Progenitor cell of endocrine pancreas (in vitro differentiated cells): ENCODE data around the gene SLC35A1. TPM values are rescaled to one million over a fixed set of nuclear protein-coding genes. Genes with fewer than 3 reads are reported as not detected.
"Not testable (repeated sequence)": the region's sequence is repeated elsewhere in the genome, so short reads cannot be mapped to it uniquely, and the experiment has no call there.

Experiments used
- DNase-seq: peaks from one replicate; pipeline ENCODE4 v3.0.0; 2021; ENCODE audit warnings: low spot score; ENCODE audit not compliant: unreplicated experiment
- H3K27ac Mint-ChIP-seq: 2 replicates; pipeline ENCODE4 v1.8.0; 2021; ENCODE audit warnings: mild to moderate bottlenecking, moderate library complexity, mixed read lengths
- H3K27me3 Mint-ChIP-seq: 2 replicates; pipeline ENCODE4 v1.8.0; 2021; ENCODE audit warnings: mixed read lengths
- H3K36me3 Mint-ChIP-seq: 2 replicates; pipeline ENCODE4 v1.8.0; 2022; ENCODE audit warnings: mixed read lengths; ENCODE audit not compliant: insufficient read depth
- H3K4me1 Mint-ChIP-seq: 2 replicates; pipeline ENCODE4 v1.8.0; 2021; ENCODE audit warnings: low read depth, mixed read lengths
- H3K4me3 Mint-ChIP-seq: 2 replicates; pipeline ENCODE4 v1.8.0; 2021; ENCODE audit warnings: low read depth, mild to moderate bottlenecking, moderate library complexity, mixed read lengths
- H3K9me3 Mint-ChIP-seq: 2 replicates; pipeline ENCODE4 v1.8.0; 2021; ENCODE audit warnings: low read depth, mixed read lengths
- total RNA-seq: library from RNA; stranded (reverse); gene quantifications from 2 replicates; pipeline ENCODE4 v1.2.1, GENCODE V29; 2021
- TF ChIP-seq, protein P1 (sequence below): fragments of 200-600 bp; sonication (generic); IDR thresholded peaks from one replicate; pipeline ENCODE4 v1.5.0; 2021; ENCODE audit warnings: antibody characterized with exemption, mild to moderate bottlenecking; ENCODE audit not compliant: unreplicated experiment

SLC35A1 gene
- total RNA-seq, 1 donor from 2014 or later: 15.0 TPM

DNA sequence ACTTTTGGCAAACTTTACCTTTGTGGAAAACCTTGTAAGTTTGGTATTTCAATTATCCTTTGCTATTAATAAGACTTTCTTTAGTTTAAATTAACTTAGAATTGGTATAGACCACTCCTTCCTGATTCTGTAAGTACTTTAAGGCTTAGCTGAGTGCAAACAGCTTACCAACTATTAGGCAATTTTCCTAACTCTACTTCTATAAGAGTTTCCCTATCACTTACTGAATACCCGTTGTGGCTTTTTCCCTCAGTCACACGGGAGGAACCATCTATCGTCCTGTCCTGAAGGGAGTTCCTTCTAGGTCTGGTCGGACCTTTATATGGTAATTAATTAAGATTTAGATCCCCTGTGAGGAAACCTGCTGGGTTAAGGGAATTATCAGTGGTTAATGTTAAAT is 9.6 kb downstream of the SLC35A1 start:
- TF ChIP-seq, protein P1, sequence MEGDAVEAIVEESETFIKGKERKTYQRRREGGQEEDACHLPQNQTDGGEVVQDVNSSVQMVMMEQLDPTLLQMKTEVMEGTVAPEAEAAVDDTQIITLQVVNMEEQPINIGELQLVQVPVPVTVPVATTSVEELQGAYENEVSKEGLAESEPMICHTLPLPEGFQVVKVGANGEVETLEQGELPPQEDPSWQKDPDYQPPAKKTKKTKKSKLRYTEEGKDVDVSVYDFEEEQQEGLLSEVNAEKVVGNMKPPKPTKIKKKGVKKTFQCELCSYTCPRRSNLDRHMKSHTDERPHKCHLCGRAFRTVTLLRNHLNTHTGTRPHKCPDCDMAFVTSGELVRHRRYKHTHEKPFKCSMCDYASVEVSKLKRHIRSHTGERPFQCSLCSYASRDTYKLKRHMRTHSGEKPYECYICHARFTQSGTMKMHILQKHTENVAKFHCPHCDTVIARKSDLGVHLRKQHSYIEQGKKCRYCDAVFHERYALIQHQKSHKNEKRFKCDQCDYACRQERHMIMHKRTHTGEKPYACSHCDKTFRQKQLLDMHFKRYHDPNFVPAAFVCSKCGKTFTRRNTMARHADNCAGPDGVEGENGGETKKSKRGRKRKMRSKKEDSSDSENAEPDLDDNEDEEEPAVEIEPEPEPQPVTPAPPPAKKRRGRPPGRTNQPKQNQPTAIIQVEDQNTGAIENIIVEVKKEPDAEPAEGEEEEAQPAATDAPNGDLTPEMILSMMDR: no peak
- no peak overlapping the region for H3K27ac Mint-ChIP-seq
- peaks cover 6% of the 10 kb centered on the region for H3K9me3 Mint-ChIP-seq
- DNase-seq: no peak
- peaks cover 14% of the 10 kb centered on the region for H3K36me3 Mint-ChIP-seq
- no peak overlapping the region for H3K4me3 Mint-ChIP-seq
- peaks cover 3% of the 10 kb centered on the region for H3K4me1 Mint-ChIP-seq
- no peaks in the 10 kb centered on the region for H3K27me3 Mint-ChIP-seq

DNA sequence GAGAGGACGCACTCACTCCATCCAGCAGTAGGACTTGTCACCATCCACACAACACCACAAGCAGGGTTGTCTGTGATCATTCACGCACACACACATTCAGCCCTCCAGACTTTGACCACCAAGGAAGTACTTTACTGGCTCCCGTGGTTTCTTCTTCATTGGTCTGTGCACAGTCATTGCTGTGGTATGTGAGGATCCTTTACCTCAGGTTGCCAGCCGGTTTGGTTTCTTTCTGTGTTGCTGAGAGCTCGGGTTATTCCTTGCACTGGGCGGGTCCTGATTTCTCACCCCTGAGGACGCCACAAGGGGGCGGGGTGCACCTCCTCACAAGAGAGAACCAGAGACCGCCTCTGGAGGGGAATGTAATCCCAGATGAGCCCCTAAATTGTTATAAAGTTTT is 11.2 kb downstream of the SLC35A1 start:
- Mint-ChIP-seq H3K27ac (peak overlapping the region; percentile 74), H3K36me3 (peaks cover 12% of the 10 kb centered on the region), H3K27me3 (no peaks in the 10 kb centered on the region), H3K9me3 (peaks cover 6% of the 10 kb centered on the region), H3K4me1 (peaks cover 3% of the 10 kb centered on the region), H3K4me3 (no peak overlapping the region)
- TF ChIP-seq, protein P1: peak; percentile 31
- no peak for DNase-seq

DNA sequence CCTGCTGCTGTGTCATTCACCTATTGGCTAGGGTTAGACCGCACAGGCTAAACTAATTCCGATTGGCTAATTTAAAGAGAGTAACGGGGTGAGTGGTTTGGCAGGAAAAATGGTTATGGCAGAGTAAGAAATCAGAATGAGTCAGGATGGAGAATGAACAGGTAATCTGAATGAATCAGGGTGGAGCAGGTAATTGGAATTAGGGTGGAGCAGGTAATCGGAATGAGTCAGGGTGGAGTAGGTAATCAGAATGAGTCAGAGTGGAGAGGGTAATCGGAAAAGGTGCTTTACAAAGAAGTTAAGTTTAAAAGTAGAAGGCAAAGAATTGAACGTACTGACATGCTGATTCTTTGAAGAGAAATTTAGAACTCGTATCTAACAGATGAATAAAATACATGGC is 11.7 kb downstream of the SLC35A1 start:
- Mint-ChIP-seq H3K27ac (no peak overlapping the region), H3K9me3 (peaks cover 6% of the 10 kb centered on the region), H3K4me3 (no peak overlapping the region), H3K36me3 (peaks cover 12% of the 10 kb centered on the region), H3K4me1 (peaks cover 3% of the 10 kb centered on the region), H3K27me3 (no peaks in the 10 kb centered on the region)
- DNase-seq: no peak
- TF ChIP-seq, protein P1: no peak

GRCh38 chr6:87487555-87487954 is 14.8 kb downstream of the SLC35A1 start:
- no peak for DNase-seq
- H3K9me3 Mint-ChIP-seq: peaks cover 6% of the 10 kb centered on the region
- peaks cover 10% of the 10 kb centered on the region for H3K36me3 Mint-ChIP-seq
- peaks cover 3% of the 10 kb centered on the region for H3K4me1 Mint-ChIP-seq
- H3K4me3 Mint-ChIP-seq: no peak overlapping the region
- no peak overlapping the region for H3K27ac Mint-ChIP-seq
- no peaks in the 10 kb centered on the region for H3K27me3 Mint-ChIP-seq
- TF ChIP-seq, protein P1: no peak

- H3K27ac Mint-ChIP-seq, H3K9me3 Mint-ChIP-seq, H3K4me1 Mint-ChIP-seq, H3K27me3 Mint-ChIP-seq, H3K36me3 Mint-ChIP-seq, DNase-seq, H3K4me3 Mint-ChIP-seq: not testable (repeated sequence)
Observed at GRCh38 chr6:87489326-87489725, 16.6 kb downstream of the SLC35A1 start.

- H3K36me3 Mint-ChIP-seq: peaks cover 7% of the 10 kb centered on the region
- no peak for DNase-seq
- H3K4me3 Mint-ChIP-seq: no peak overlapping the region
- H3K27ac Mint-ChIP-seq: no peak overlapping the region
- TF ChIP-seq, protein P1: no peak
- no peaks in the 10 kb centered on the region for H3K27me3 Mint-ChIP-seq
- peaks cover 4% of the 10 kb centered on the region for H3K4me1 Mint-ChIP-seq
- no peaks in the 10 kb centered on the region for H3K9me3 Mint-ChIP-seq
Observed at GRCh38 chr6:87494761-87495422, 22.1 kb downstream of the SLC35A1 start.
